Keratinocyte (primary cell): Measurements from ENCODE around the gene ADPGK. TPM values are rescaled to one million over a fixed set of nuclear protein-coding genes. Genes with fewer than 3 reads are reported as not detected.
A peak's percentile ranks its signal among the peaks of the same experiment; 100 is the strongest.

Experiments used
- DNase-seq: peaks from one replicate; pipeline ENCODE4 v3.0.0-alpha.2; 2011; ENCODE audit warnings: low read depth, missing footprints, low spot score
- FAIRE-seq: peaks from 2 replicates; lab custom pipeline; 2011; peaks lifted over from hg19 to GRCh38; lab: Jason Lieb, UNC
- H2AFZ ChIP-seq: 2 replicates; pipeline ENCODE4 v1.6.0; 2012; ENCODE audit warnings: low read length, control low read depth, inconsistent platforms; ENCODE audit not compliant: control insufficient read depth
- H3K27ac ChIP-seq: 2 replicates; pipeline ENCODE4 v1.5.1; 2011; ENCODE audit warnings: low read length; ENCODE audit not compliant: control insufficient read depth, insufficient read depth
- H3K27me3 ChIP-seq: 3 replicates; pipeline ENCODE4 v1.6.0; 2011; ENCODE audit warnings: low read length; ENCODE audit not compliant: control insufficient read depth, insufficient read depth; ENCODE audit errors: extremely low read depth
- H3K36me3 ChIP-seq, 2 experiments: 2 replicates in 1 of 2; 3 replicates in 1 of 2; pipeline ENCODE4 v1.5.1; 2011; ENCODE audit warnings: low read length in 2 of 2, mild to moderate bottlenecking in 1 of 2; ENCODE audit not compliant: control insufficient read depth in 2 of 2, insufficient read depth in 2 of 2; ENCODE audit errors: extremely low read depth in 1 of 2
- H3K4me1 ChIP-seq: 3 replicates; pipeline ENCODE4 v1.5.1; 2011; ENCODE audit warnings: low read length; ENCODE audit not compliant: control insufficient read depth, insufficient read depth; ENCODE audit errors: extremely low read depth
- H3K4me2 ChIP-seq: 3 replicates; pipeline ENCODE4 v1.6.0; 2011; ENCODE audit warnings: low read depth, low read length; ENCODE audit not compliant: control insufficient read depth, insufficient read depth; ENCODE audit errors: extremely low read depth
- H3K4me3 ChIP-seq, 3 experiments: fragments of 200-600 bp in 1 of 3; sonication (generic) in 1 of 3; 2 replicates in 2 of 3; 3 replicates in 1 of 3; pipeline ENCODE4 v1.5.1; 2011 to 2016; ENCODE audit warnings: low read length in 3 of 3, mild to moderate bottlenecking in 3 of 3, control low read depth in 2 of 3, inconsistent platforms in 1 of 3, low read depth in 1 of 3, mixed read lengths in 1 of 3, mixed run types in 1 of 3, moderate library complexity in 1 of 3; ENCODE audit not compliant: control insufficient read depth in 2 of 3, insufficient read depth in 2 of 3; ENCODE audit errors: extremely low read depth in 1 of 3
- H3K79me2 ChIP-seq: 2 replicates; pipeline ENCODE4 v1.6.0; 2012; ENCODE audit warnings: low read length; ENCODE audit not compliant: control insufficient read depth, insufficient read depth
- H3K9ac ChIP-seq: 3 replicates; pipeline ENCODE4 v1.6.0; 2011; ENCODE audit warnings: low read length; ENCODE audit not compliant: control insufficient read depth, insufficient read depth; ENCODE audit errors: extremely low read depth
- H3K9me1 ChIP-seq: 3 replicates; pipeline ENCODE4 v1.6.0; 2011; ENCODE audit warnings: low read length; ENCODE audit not compliant: control insufficient read depth, insufficient read depth; ENCODE audit errors: extremely low read depth
- H3K9me3 ChIP-seq: 2 replicates; pipeline ENCODE4 v1.5.1; 2012; ENCODE audit warnings: low read depth, low read length; ENCODE audit not compliant: control insufficient read depth
- H4K20me1 ChIP-seq: 3 replicates; pipeline ENCODE4 v1.6.0; 2011; ENCODE audit warnings: low read length; ENCODE audit not compliant: control insufficient read depth, insufficient read depth; ENCODE audit errors: extremely low read depth
- CTCF ChIP-seq, 3 experiments: IDR thresholded peaks in 1 of 3; conservative IDR thresholded peaks in 1 of 3; optimal IDR thresholded peaks in 1 of 3; 2 replicates in 2 of 3; 3 replicates in 1 of 3; pipeline versions ENCODE3 to v1.5.1; 2011; ENCODE audit warnings: low read length in 3 of 3, mild to moderate bottlenecking in 3 of 3, moderate library complexity in 2 of 3, control low read depth in 1 of 3, inconsistent platforms in 1 of 3; ENCODE audit not compliant: insufficient read depth in 2 of 3; ENCODE audit errors: extremely low read depth in 1 of 3
- EZH2 ChIP-seq: IDR thresholded peaks from one replicate; pipeline ENCODE4 v1.6.1; 2012; ENCODE audit warnings: inconsistent platforms, mild to moderate bottlenecking, low read length, moderate library complexity
- dilution Hi-C: fragments of 300-500 bp; cut with MboI; formaldehyde crosslinking; loops from one replicate; pipeline ENCODE4 v1.7.0; 2020; ENCODE audit warnings: low sequenced_read_pairs; ENCODE audit not compliant: extremely low pct_ligation_motif_present
- polyA plus RNA-seq, 5 experiments: library from polyadenylated mRNA; depleted of rRNA in 3 of 5; stranded (reverse) in 3 of 5; stranded (forward) in 1 of 5; unstranded in 1 of 5; fragments of >200 nt; gene quantifications; 1 replicate in 1 of 5; 2 replicates in 3 of 5; 3 replicates in 1 of 5; pipeline versions ENCODE4 v1.2.1 to v1.2.3, GENCODE V29; 2011 to 2012; ENCODE audit warnings: missing spikeins in 2 of 5, low read depth in 1 of 5, low replicate concordance in 1 of 5

The ADPGK gene
- polyA plus RNA-seq, 1 donor (not counting 4 experiments of a cell fraction or from before 2014, with no cell fraction given): 62.3 TPM

- no peak for DNase-seq
- H3K27ac ChIP-seq: peak overlapping the region; percentile 79
- H3K9ac ChIP-seq: peak overlapping the region; percentile 88
- FAIRE-seq: no peak
- H3K27me3 ChIP-seq: no peaks in the 10 kb centered on the region
- H2AFZ ChIP-seq: peak overlapping the region; percentile 80
- TF ChIP-seq EZH2 (no peak), CTCF (optimal IDR thresholded peaks at IDR 0.05 in 1 of 3, IDR thresholded peaks at IDR 0.05 in 1 of 3, conservative IDR thresholded peaks at IDR 0.05 in 1 of 3; ENCODE audit: extremely low read depth in 1 of 3, insufficient read depth in 2 of 3, low read length in 3 of 3) (no peak)
- dilution Hi-C loops: no loop called here
- peaks cover 0 to 8% of the 10 kb centered on the region in 2 experiments for H3K36me3 ChIP-seq
- no peaks in the 10 kb centered on the region for H4K20me1 ChIP-seq
- no peaks in the 10 kb centered on the region for H3K9me1 ChIP-seq
- peaks cover 54% of the 10 kb centered on the region for H3K79me2 ChIP-seq
- peak overlapping the region; percentile 72 to 95 (median 93) for H3K4me3 ChIP-seq
- no peaks in the 10 kb centered on the region for H3K9me3 ChIP-seq
- peaks cover 11% of the 10 kb centered on the region for H3K4me1 ChIP-seq
- peak overlapping the region; percentile 86 for H3K4me2 ChIP-seq
Observed at GRCh38 chr15:72782274-72783003, 1.1 kb downstream of the ADPGK start.

GRCh38 chr15:72781631-72782030 is 1.9 kb downstream of the ADPGK start:
- Histone ChIP-seq H3K9ac (no peak overlapping the region), H3K4me1 (peaks cover 11% of the 10 kb centered on the region), H3K9me3 (no peaks in the 10 kb centered on the region), H3K27me3 (no peaks in the 10 kb centered on the region), H2AFZ (no peak overlapping the region), H3K9me1 (no peaks in the 10 kb centered on the region), H3K36me3 (peaks cover 0 to 8% of the 10 kb centered on the region in 2 experiments), H3K4me3 (no peak overlapping the region), H3K79me2 (peaks cover 59% of the 10 kb centered on the region), H4K20me1 (no peaks in the 10 kb centered on the region), H3K27ac (no peak overlapping the region), H3K4me2 (peak overlapping the region; percentile 86)
- FAIRE-seq (no peak), DNase-seq (no peak)
- dilution Hi-C loops: no loop called here
- TF ChIP-seq EZH2 (no peak), CTCF (optimal IDR thresholded peaks at IDR 0.05 in 1 of 3, IDR thresholded peaks at IDR 0.05 in 1 of 3, conservative IDR thresholded peaks at IDR 0.05 in 1 of 3; ENCODE audit: extremely low read depth in 1 of 3, insufficient read depth in 2 of 3, low read length in 3 of 3) (no peak)
